Measurements from ENCODE around the gene IZUMO1. TPM values are rescaled to one million over a fixed set of nuclear protein-coding genes. Genes with fewer than 3 reads are reported as not detected.

The IZUMO1 gene
- total and polyA plus RNA-seq, 2 of the 4 experiments (the other 2 are of a cell fraction), result not detected

DNA sequence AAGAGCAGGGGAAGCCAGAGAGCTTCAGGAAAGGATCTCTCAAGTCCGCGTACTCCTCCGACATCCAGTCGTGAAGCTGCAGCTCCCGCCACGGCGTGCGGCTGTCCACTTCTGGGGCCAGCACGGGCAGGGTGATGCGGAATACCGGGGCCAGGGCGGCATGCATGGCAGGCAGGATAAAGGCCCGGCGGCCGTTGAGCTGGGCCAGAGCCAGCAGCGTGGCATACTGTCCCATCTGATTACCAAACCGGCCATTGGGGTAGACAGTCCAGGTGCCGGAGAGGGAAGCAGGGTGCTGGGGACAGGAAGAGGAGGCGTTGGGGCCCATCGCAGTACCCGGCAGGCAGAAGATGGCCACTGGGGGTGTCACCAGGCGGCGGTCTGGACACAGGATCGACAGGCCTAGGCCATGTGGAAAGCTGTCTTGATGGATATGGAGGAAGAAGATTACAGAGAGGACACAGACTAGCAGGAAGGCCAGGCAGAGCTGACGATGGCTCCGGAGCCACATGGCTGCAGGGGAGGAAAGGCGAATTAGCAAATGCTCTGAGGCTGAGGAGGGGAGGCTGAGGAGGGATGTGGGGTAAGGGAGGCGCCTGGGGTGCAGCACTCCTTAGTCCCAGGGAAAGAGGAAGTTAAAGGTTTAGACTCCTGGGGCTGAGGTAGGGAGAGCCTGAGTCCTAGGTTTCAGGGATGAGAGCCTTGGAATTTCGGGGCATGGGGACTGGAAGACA is 4.2 kb upstream of the IZUMO1 start:
- ChIA-PET POLR2A (ENCODE audit: unreplicated experiment) (no interaction called here), CTCF (interaction anchor here (0.6 kb wide), 1 partner anchor 161 kb away, joined by 4 read pairs; no protein-coding TSS in a partner anchor)
- peaks cover 4% of the 10 kb centered on the region; the same call in 1 of the 2 replicates for H3K4me1 ChIP-seq (ENCODE audit: control insufficient read depth, insufficient read depth, low read length)
- H3K9me1 ChIP-seq (ENCODE audit: insufficient read depth, low read length), result no peaks in the 10 kb centered on the region
- peak overlapping the region; percentile 32 for H2AFZ ChIP-seq (replicated peaks; ENCODE audit: low read length, poor library complexity)
- H3K9me3 ChIP-seq (ENCODE audit: control insufficient read depth, insufficient read depth, low read length), result no peaks in the 10 kb centered on the region
- no peak overlapping the region for H2AK9ac ChIP-seq (replicated peaks; ENCODE audit: low read depth, low read length, poor library complexity)
- no peak overlapping the region for H2BK15ac ChIP-seq (ENCODE audit: low read depth, low read length)
- no peak overlapping the region for H4K5ac ChIP-seq (ENCODE audit: low read depth, low read length)
- in situ Hi-C loops (cut with MboI; ENCODE audit: low sequenced_read_pairs), result no loop called here
- no peak overlapping the region for H2BK120ac ChIP-seq (ENCODE audit: low read depth, low read length)
- no peaks in the 10 kb centered on the region for H4K20me1 ChIP-seq (ENCODE audit: insufficient read depth, low read length)
- H3K18ac ChIP-seq (ENCODE audit: low read depth, low read length), result no peak overlapping the region
- no peak overlapping the region for H2AK5ac ChIP-seq (ENCODE audit: low read depth, low read length)
- no TSS peak for BruUV-seq (replicated peaks)
- H3K9ac ChIP-seq (ENCODE audit: low read depth, low read length), result no peak overlapping the region
- H3K4ac ChIP-seq (ENCODE audit: low read depth, low read length), result no peak overlapping the region
- TF ChIP-seq RAD21 (IDR thresholded peaks at IDR 0.05; ENCODE audit: low read length), result no peak
- TF ChIP-seq, protein P1, sequence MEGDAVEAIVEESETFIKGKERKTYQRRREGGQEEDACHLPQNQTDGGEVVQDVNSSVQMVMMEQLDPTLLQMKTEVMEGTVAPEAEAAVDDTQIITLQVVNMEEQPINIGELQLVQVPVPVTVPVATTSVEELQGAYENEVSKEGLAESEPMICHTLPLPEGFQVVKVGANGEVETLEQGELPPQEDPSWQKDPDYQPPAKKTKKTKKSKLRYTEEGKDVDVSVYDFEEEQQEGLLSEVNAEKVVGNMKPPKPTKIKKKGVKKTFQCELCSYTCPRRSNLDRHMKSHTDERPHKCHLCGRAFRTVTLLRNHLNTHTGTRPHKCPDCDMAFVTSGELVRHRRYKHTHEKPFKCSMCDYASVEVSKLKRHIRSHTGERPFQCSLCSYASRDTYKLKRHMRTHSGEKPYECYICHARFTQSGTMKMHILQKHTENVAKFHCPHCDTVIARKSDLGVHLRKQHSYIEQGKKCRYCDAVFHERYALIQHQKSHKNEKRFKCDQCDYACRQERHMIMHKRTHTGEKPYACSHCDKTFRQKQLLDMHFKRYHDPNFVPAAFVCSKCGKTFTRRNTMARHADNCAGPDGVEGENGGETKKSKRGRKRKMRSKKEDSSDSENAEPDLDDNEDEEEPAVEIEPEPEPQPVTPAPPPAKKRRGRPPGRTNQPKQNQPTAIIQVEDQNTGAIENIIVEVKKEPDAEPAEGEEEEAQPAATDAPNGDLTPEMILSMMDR (conservative IDR thresholded peaks at IDR 0.05; ENCODE audit: low read depth, low read length), result no peak
- TF ChIP-seq RFX5 (IDR thresholded peaks at IDR 0.05; ENCODE audit: low read depth, low read length), result no peak
- TF ChIP-seq CEBPB (IDR thresholded peaks at IDR 0.05; ENCODE audit: low read depth, low read length), result no peak
- no peak for TF ChIP-seq NFE2L2 (IDR thresholded peaks at IDR 0.05; ENCODE audit: low read depth, low read length)
- TF ChIP-seq MAFK (IDR thresholded peaks at IDR 0.05; ENCODE audit: low read depth, low read length), result no peak
- TF ChIP-seq POLR2A (IDR thresholded peaks at IDR 0.05; ENCODE audit: low read depth, low read length), result no peak
- no peak for TF ChIP-seq MXI1 (IDR thresholded peaks at IDR 0.05; ENCODE audit: borderline replicate concordance, low read depth, low read length)
- TF ChIP-seq, protein P2, sequence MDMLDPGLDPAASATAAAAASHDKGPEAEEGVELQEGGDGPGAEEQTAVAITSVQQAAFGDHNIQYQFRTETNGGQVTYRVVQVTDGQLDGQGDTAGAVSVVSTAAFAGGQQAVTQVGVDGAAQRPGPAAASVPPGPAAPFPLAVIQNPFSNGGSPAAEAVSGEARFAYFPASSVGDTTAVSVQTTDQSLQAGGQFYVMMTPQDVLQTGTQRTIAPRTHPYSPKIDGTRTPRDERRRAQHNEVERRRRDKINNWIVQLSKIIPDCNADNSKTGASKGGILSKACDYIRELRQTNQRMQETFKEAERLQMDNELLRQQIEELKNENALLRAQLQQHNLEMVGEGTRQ (IDR thresholded peaks at IDR 0.05; ENCODE audit: low read depth, low read length), result no peak
- no peak for TF ChIP-seq MAZ (IDR thresholded peaks at IDR 0.05; ENCODE audit: borderline replicate concordance, low read depth, low read length)
- TF ChIP-seq CHD1 (IDR thresholded peaks at IDR 0.05; ENCODE audit: low read depth, low read length), result no peak
- no peak overlapping the region for H3K14ac ChIP-seq (replicated peaks; ENCODE audit: low read depth, low read length)
- WGBS, 2 experiments (ENCODE audit: extremely low coverage in 2 of 2, insufficient read length in 1 of 2), result 89% methylated on average over 28 of the region's 29 CpGs; no CpG with 5 or more reads in 1 of the 2 experiments
- H3K4me2 ChIP-seq (ENCODE audit: low read depth, low read length), result no peak overlapping the region
- no peak for ATAC-seq (ENCODE audit: low read depth)
- H2BK20ac ChIP-seq (ENCODE audit: low read depth, low read length), result no peak overlapping the region
- intact Hi-C loops (cut with micrococcal nuclease), result no loop called here
- no peak overlapping the region for H4K91ac ChIP-seq (ENCODE audit: insufficient read depth, low read depth, low read length)
- no peak overlapping the region for H4K8ac ChIP-seq (ENCODE audit: low read depth in 2 of 2, low read length in 2 of 2)
- H3K23ac ChIP-seq (ENCODE audit: low read depth, low read length), result no peak overlapping the region
- DNase-seq, result no peak
- no peak overlapping the region for H3K56ac ChIP-seq (ENCODE audit: extremely low read depth, insufficient read depth, low read length)
- no peaks in the 10 kb centered on the region for H3K36me3 ChIP-seq (ENCODE audit: control insufficient read depth, insufficient read depth, low read length)
- no peaks in the 10 kb centered on the region for H3K79me1 ChIP-seq (ENCODE audit: low read depth in 1 of 2, low read length in 2 of 2)
- no peak overlapping the region for H3K27ac ChIP-seq (ENCODE audit: insufficient read depth, low read length)
- peaks cover 30% of the 10 kb centered on the region for H3K27me3 ChIP-seq (ENCODE audit: control insufficient read depth, insufficient read depth, low read length)
- no peak overlapping the region for H2BK5ac ChIP-seq (ENCODE audit: low read depth, low read length, poor library complexity, severe bottlenecking)
- dilution Hi-C loops (cut with HindIII; ENCODE audit: low sequenced_read_pairs, unreplicated experiment), result no loop called here
- no peak overlapping the region for H3K4me3 ChIP-seq (ENCODE audit: insufficient read depth, low read depth, low read length)
